ENCODE data around the gene SPX.

SPX gene

GRCh38 chr12:21529456-21529855 is 3.4 kb downstream of the SPX start:
- Histone ChIP-seq H4K20me1 (ENCODE audit: insufficient read depth, low read length) (no peaks in the 10 kb centered on the region), H3K9ac (ENCODE audit: low read depth, low read length) (no peak overlapping the region), H3K4me1 (ENCODE audit: insufficient read depth, low read length) (no peaks in the 10 kb centered on the region), H3K4me2 (ENCODE audit: insufficient read depth, low read length) (no peak overlapping the region), H3K9me3 (ENCODE audit: insufficient read depth, low read length, severe bottlenecking) (no peaks in the 10 kb centered on the region), H3K36me3 (ENCODE audit: insufficient read depth, low read length) (no peaks in the 10 kb centered on the region), H3K4me3 (ENCODE audit: low read depth in 1 of 2, low read length in 2 of 2) (no peak overlapping the region), H2AFZ (ENCODE audit: low read depth, low read length) (no peak overlapping the region), H3K27ac (ENCODE audit: low read length) (no peak overlapping the region), H3K79me2 (ENCODE audit: insufficient read depth, low read length) (no peaks in the 10 kb centered on the region), H3K27me3 (ENCODE audit: insufficient read depth, low read length, poor library complexity) (peaks cover 10% of the 10 kb centered on the region)
- no peak for TF ChIP-seq CTCF (IDR thresholded peaks at IDR 0.05; ENCODE audit: borderline replicate concordance, extremely low read depth, low read length, poor library complexity, severe bottlenecking)
- no peak for TF ChIP-seq EZH2 (IDR thresholded peaks at IDR 0.05; ENCODE audit: borderline replicate concordance, low read depth, low read length, severe bottlenecking)
- no peak for ATAC-seq (ENCODE audit: insufficient read depth, low read depth)
- DNase-seq, result no peak

- Histone ChIP-seq H4K20me1 (ENCODE audit: insufficient read depth, low read length) (no peaks in the 10 kb centered on the region), H3K4me2 (ENCODE audit: insufficient read depth, low read length) (no peak overlapping the region), H3K27me3 (ENCODE audit: insufficient read depth, low read length, poor library complexity) (peaks cover 10% of the 10 kb centered on the region), H2AFZ (ENCODE audit: low read depth, low read length) (no peak overlapping the region), H3K79me2 (ENCODE audit: insufficient read depth, low read length) (no peaks in the 10 kb centered on the region), H3K4me3 (ENCODE audit: low read depth in 1 of 2, low read length in 2 of 2) (no peak overlapping the region), H3K36me3 (ENCODE audit: insufficient read depth, low read length) (no peaks in the 10 kb centered on the region), H3K4me1 (ENCODE audit: insufficient read depth, low read length) (no peaks in the 10 kb centered on the region), H3K9ac (ENCODE audit: low read depth, low read length) (no peak overlapping the region), H3K9me3 (ENCODE audit: insufficient read depth, low read length, severe bottlenecking) (no peaks in the 10 kb centered on the region), H3K27ac (ENCODE audit: low read length) (no peak overlapping the region)
- no peak for TF ChIP-seq EZH2 (IDR thresholded peaks at IDR 0.05; ENCODE audit: borderline replicate concordance, low read depth, low read length, severe bottlenecking)
- TF ChIP-seq CTCF (IDR thresholded peaks at IDR 0.05; ENCODE audit: borderline replicate concordance, extremely low read depth, low read length, poor library complexity, severe bottlenecking), result no peak
- no peak for ATAC-seq (ENCODE audit: insufficient read depth, low read depth)
- DNase-seq, result no peak
Observed at GRCh38 chr12:21538061-21538653, 12.1 kb downstream of the SPX start.

GRCh38 chr12:21539797-21540196 is 13.7 kb downstream of the SPX start:
- TF ChIP-seq EZH2 (IDR thresholded peaks at IDR 0.05; ENCODE audit: borderline replicate concordance, low read depth, low read length, severe bottlenecking) (no peak), CTCF (IDR thresholded peaks at IDR 0.05; ENCODE audit: borderline replicate concordance, extremely low read depth, low read length, poor library complexity, severe bottlenecking) (no peak)
- H3K79me2 ChIP-seq (ENCODE audit: insufficient read depth, low read length), result no peaks in the 10 kb centered on the region
- H3K4me2 ChIP-seq (ENCODE audit: insufficient read depth, low read length), result no peak overlapping the region
- H3K9ac ChIP-seq (ENCODE audit: low read depth, low read length), result no peak overlapping the region
- DNase-seq (no peak), ATAC-seq (ENCODE audit: insufficient read depth, low read depth) (no peak)
- H4K20me1 ChIP-seq (ENCODE audit: insufficient read depth, low read length), result no peaks in the 10 kb centered on the region
- no peaks in the 10 kb centered on the region for H3K36me3 ChIP-seq (ENCODE audit: insufficient read depth, low read length)
- no peaks in the 10 kb centered on the region for H3K9me3 ChIP-seq (ENCODE audit: insufficient read depth, low read length, severe bottlenecking)
- peaks cover 10% of the 10 kb centered on the region for H3K27me3 ChIP-seq (ENCODE audit: insufficient read depth, low read length, poor library complexity)
- no peak overlapping the region for H3K4me3 ChIP-seq (ENCODE audit: low read depth in 1 of 2, low read length in 2 of 2)
- no peak overlapping the region for H2AFZ ChIP-seq (ENCODE audit: low read depth, low read length)
- H3K27ac ChIP-seq (ENCODE audit: low read length), result no peak overlapping the region
- H3K4me1 ChIP-seq (ENCODE audit: insufficient read depth, low read length), result no peaks in the 10 kb centered on the region
